CD8-positive, alpha-beta memory T cell (primary cell): ENCODE data around the gene C8A. TPM values are rescaled to one million over a fixed set of nuclear protein-coding genes. Genes with fewer than 3 reads are reported as not detected.

Experiments used
- CTCF ChIA-PET: fragments of 350-600 bp; sonication (Branson Sonifier 250); formaldehyde crosslinking; loops from one replicate; lab custom pipeline; 2021; ENCODE audit warnings: antibody characterized with exemption; lab: Charles Lee
- POLR2A ChIA-PET: fragments of 350-600 bp; sonication (Branson Sonifier 250); formaldehyde crosslinking; loops from one replicate; lab custom pipeline; 2021; ENCODE audit warnings: antibody characterized with exemption; lab: Charles Lee
- DNase-seq, 5 donors: peaks; one replicate each; pipeline versions ENCODE4 v3.0.0 to v3.0.0-alpha.2; 2020 to 2022; ENCODE audit warnings: mixed read lengths in 1 of 5
- H3K27ac ChIP-seq: one replicate; pipeline ENCODE4 v1.7.0; 2013; ENCODE audit warnings: low read depth, mild to moderate bottlenecking, low read length, moderate library complexity
- H3K27me3 ChIP-seq: 2 replicates; pipeline ENCODE4 v1.7.0; 2013; ENCODE audit warnings: low read length, mild to moderate bottlenecking; ENCODE audit not compliant: insufficient read depth, poor library complexity, severe bottlenecking
- H3K36me3 ChIP-seq: 2 replicates; pipeline ENCODE4 v1.7.0; 2013; ENCODE audit warnings: mild to moderate bottlenecking, low read length, moderate library complexity; ENCODE audit not compliant: insufficient read depth
- H3K4me1 ChIP-seq: 2 replicates; pipeline ENCODE4 v1.7.0; 2013; ENCODE audit warnings: mild to moderate bottlenecking, low read length, moderate library complexity; ENCODE audit not compliant: insufficient read depth
- H3K4me3 ChIP-seq: 2 replicates; pipeline ENCODE4 v1.7.0; 2013; ENCODE audit warnings: mild to moderate bottlenecking, low read length
- H3K9me3 ChIP-seq: 2 replicates; pipeline ENCODE4 v1.7.0; 2013; ENCODE audit warnings: mild to moderate bottlenecking, low read length
- H3K27ac Mint-ChIP-seq, 8 donors: one replicate each; pipeline ENCODE4 v1.8.0; 2020 to 2021; ENCODE audit warnings: mixed read lengths in 8 of 8, mild to moderate bottlenecking in 6 of 8, inconsistent platforms in 3 of 8, moderate library complexity in 3 of 8
- H3K27me3 Mint-ChIP-seq, 2 donors: one replicate each; pipeline ENCODE4 v1.8.0; 2020 to 2021; ENCODE audit warnings: mixed read lengths in 2 of 2, mild to moderate bottlenecking in 1 of 2, moderate library complexity in 1 of 2
- H3K36me3 Mint-ChIP-seq, 3 donors: one replicate each; pipeline ENCODE4 v1.8.0; 2020 to 2021; ENCODE audit warnings: mixed read lengths in 3 of 3, inconsistent platforms in 1 of 3, mild to moderate bottlenecking in 1 of 3
- H3K4me1 Mint-ChIP-seq, 3 donors: one replicate each; pipeline ENCODE4 v1.8.0; 2020 to 2021; ENCODE audit warnings: mixed read lengths in 3 of 3, inconsistent platforms in 1 of 3, mild to moderate bottlenecking in 1 of 3
- H3K4me3 Mint-ChIP-seq, 7 donors: one replicate each; pipeline ENCODE4 v1.8.0; 2020 to 2021; ENCODE audit warnings: mixed read lengths in 7 of 7, mild to moderate bottlenecking in 6 of 7, moderate library complexity in 4 of 7, inconsistent platforms in 2 of 7
- H3K9me3 Mint-ChIP-seq, 5 donors: one replicate each; pipeline ENCODE4 v1.8.0; 2020 to 2022; ENCODE audit warnings: mixed read lengths in 5 of 5, mild to moderate bottlenecking in 3 of 5, moderate library complexity in 2 of 5, inconsistent platforms in 1 of 5
- polyA plus RNA-seq: library from polyadenylated mRNA; unstranded; fragments of 300-500 nt; fragmentation: Illumina TruSeq; gene quantifications from one replicate; pipeline ENCODE4 v1.2.3, GENCODE V29; 2021
- total RNA-seq, 2 experiments: library from RNA; stranded (reverse); gene quantifications; one replicate each; pipeline ENCODE4 v1.2.3, GENCODE V29; 2021

C8A gene
- total and polyA plus RNA-seq, 3 experiments from 2014 or later = not detected

DNA sequence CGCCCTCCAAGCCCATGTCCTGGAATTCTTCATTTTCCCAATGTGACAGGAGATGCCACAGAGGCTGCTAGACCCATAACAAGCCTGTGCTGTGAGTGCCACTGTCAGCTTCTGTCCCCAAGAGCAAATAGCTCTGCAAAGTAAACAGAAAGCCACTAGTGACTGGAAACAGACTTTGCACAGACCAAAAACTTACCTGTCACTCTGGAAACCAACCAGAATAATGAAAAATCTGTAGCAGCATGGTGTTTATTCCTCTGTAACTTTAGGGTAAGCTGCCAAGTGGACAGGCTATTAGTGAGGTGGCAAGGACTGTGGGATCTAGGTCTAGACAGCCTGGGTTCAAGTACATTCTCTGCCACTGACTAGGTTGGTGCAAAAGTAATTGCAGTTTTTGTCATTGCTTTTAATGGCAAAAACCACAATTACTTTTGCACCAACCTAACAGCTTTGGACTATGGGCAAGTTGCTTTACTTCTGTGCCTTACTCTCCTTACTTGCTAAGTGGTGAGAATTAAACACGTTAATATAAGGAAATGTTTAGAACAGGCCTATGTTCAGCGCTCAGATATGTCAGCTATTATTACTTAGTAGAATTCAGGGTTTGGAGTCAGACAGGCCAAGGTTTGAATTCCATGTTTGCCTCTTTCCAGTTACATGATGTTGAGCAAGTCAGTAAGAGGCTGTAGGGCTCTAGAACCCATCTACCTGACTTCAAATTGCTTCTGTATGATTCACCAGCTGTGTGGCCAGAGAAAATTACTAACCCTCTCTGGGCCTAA lies 111.5 kb downstream of the C8A start, which contains the start of gene C8B:
Gene C8B, minus strand, starts transcription at position 100 of the 782 bp plus-strand sequence. Its CDS starts 67 bp downstream, at position 33.
- Mint-ChIP-seq H3K27me3 (no peaks in the 10 kb centered on the region), H3K4me3 (no peak within 1 kb of the TSS), H3K27ac (no peak within 1 kb of the TSS), H3K4me1 (no peaks in the 10 kb centered on the region), H3K9me3 (peaks cover 0 to 3% (median 3%) of the 10 kb centered on the region in 5 donors), H3K36me3 (no peaks in the 10 kb centered on the region)
- H3K27ac ChIP-seq = no peak within 1 kb of the TSS
- H3K36me3 ChIP-seq = no peaks in the 10 kb centered on the region
- H3K4me3 ChIP-seq = no peak within 1 kb of the TSS
- no peak for DNase-seq
- CTCF ChIA-PET = no interaction called here
- H3K9me3 ChIP-seq = no peaks in the 10 kb centered on the region
- POLR2A ChIA-PET = no interaction called here
- H3K27me3 ChIP-seq = no peaks in the 10 kb centered on the region
- no peaks in the 10 kb centered on the region for H3K4me1 ChIP-seq

DNA sequence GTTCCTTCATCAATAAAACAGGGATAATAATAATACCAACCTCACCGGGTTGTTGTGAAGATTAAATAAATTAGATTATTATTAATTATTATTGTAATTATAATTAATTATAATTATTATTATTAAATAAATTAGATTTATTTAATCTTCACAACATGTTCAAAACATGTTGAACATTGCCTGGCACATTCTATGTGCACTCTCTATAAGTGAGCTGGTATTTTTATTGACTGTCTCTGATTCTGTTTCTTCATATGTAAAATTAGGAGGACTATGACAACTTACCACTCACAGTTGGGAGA lies 112.1 kb downstream of the C8A start:
- no peak for DNase-seq
- Histone ChIP-seq H3K36me3 (no peaks in the 10 kb centered on the region), H3K9me3 (no peaks in the 10 kb centered on the region), H3K27me3 (no peaks in the 10 kb centered on the region), H3K4me1 (no peaks in the 10 kb centered on the region), H3K4me3 (no peak overlapping the region), H3K27ac (no peak overlapping the region)
- CTCF ChIA-PET = no interaction called here
- POLR2A ChIA-PET = no interaction called here
- Mint-ChIP-seq H3K4me1 (no peaks in the 10 kb centered on the region), H3K4me3 (no peak overlapping the region), H3K36me3 (no peaks in the 10 kb centered on the region), H3K27me3 (no peaks in the 10 kb centered on the region), H3K27ac (no peak overlapping the region), H3K9me3 (peaks cover 0 to 3% (median 3%) of the 10 kb centered on the region in 5 donors)

DNA sequence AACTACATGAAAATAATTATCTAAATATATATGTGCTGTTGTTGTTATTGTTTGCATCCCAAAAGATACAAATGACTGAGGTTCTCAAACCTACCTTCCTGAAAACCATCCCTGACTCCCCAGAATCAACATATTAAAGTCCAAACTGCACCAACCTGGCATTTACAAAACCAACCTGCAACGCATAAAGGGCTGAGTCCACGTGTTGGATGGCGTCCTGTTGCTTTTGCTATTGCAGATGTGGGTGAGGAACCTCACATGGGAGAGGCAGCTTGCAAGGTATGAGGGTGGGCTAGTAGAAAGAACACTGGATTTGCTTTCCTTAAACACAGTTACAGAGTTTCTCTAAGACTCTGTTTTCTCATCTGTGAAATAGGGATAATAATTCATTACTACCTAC lies 112.8 kb downstream of the C8A start:
- Histone ChIP-seq H3K4me3 (no peak overlapping the region), H3K9me3 (no peaks in the 10 kb centered on the region), H3K4me1 (no peaks in the 10 kb centered on the region), H3K27me3 (no peaks in the 10 kb centered on the region), H3K27ac (no peak overlapping the region), H3K36me3 (no peaks in the 10 kb centered on the region)
- Mint-ChIP-seq H3K36me3 (no peaks in the 10 kb centered on the region), H3K27me3 (no peaks in the 10 kb centered on the region), H3K27ac (no peak overlapping the region), H3K9me3 (peaks cover 0 to 3% (median 3%) of the 10 kb centered on the region in 5 donors), H3K4me3 (no peak overlapping the region), H3K4me1 (no peaks in the 10 kb centered on the region)
- no peak for DNase-seq
- CTCF ChIA-PET = no interaction called here
- POLR2A ChIA-PET = no interaction called here

Other genes with a start within 250 kb of the C8A start
- gene PRKAA2, start 209.5 kb upstream of the C8A start, total RNA-seq = not detected
- not detected for gene PRKAA2, start 209.5 kb upstream of the C8A start, polyA plus RNA-seq
- not detected for gene FYB2, start 35.4 kb upstream of the C8A start, total RNA-seq
- not detected for gene FYB2, start 35.4 kb upstream of the C8A start, polyA plus RNA-seq
- gene C8B, start 111.2 kb downstream of the C8A start, total RNA-seq = not detected
- not detected for gene C8B, start 111.2 kb downstream of the C8A start, polyA plus RNA-seq